PFSK-1 (cell line): Measurements from ENCODE around the gene FAM171A1.

Source experiments
- POLR2AphosphoS5 ChIP-seq: IDR thresholded peaks from 2 replicates; pipeline ENCODE4 v1.6.1; 2012; ENCODE audit warnings: low read depth, mild to moderate bottlenecking, control low read depth, low read length, moderate library complexity
- REST ChIP-seq, 2 experiments: IDR thresholded peaks; 2 replicates each; pipeline versions ENCODE4 v1.6.1 to v1.8.0; 2011 to 2012; ENCODE audit warnings: low read depth in 2 of 2, low read length in 2 of 2, control low read depth in 1 of 2, inconsistent platforms in 1 of 2, mild to moderate bottlenecking in 1 of 2, moderate library complexity in 1 of 2; ENCODE audit not compliant: insufficient read depth in 1 of 2

DNA sequence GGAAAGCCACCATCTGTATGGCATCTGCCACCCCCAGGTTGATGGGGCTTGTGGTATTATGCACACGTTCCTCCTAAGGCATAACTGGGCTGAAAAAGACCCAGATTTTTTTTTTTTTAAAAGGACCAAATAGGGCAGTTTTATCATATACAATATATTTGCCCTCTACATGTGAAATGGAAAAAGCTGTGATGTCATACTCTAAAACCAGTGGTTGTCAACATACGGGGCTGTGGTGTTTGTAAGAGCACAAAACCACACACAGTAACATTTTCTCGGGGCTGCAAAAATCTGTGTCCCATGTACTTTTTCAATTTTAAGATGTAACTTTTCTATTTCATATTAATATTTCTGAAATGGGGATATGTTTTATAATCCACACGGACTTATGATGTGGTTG is 34.9 kb downstream of the FAM171A1 start:
- TF ChIP-seq REST (IDR thresholded peaks at IDR 0.05; ENCODE audit: insufficient read depth in 1 of 2, low read depth in 2 of 2, low read length in 2 of 2) (no peak), POLR2AphosphoS5 (no peak)
